GM23248 (cell line): ENCODE measurements around the gene ARHGAP35. TPM values are rescaled to one million over a fixed set of nuclear protein-coding genes. Genes with fewer than 3 reads are reported as not detected.

ENCODE experiments used
- DNase-seq: peaks from one replicate; pipeline ENCODE4 v3.0.0-alpha.2; 2015
- H2AFZ ChIP-seq: fragments of 200-600 bp; sonication (generic); 2 replicates; pipeline ENCODE4 v1.6.1; 2016; ENCODE audit warnings: antibody characterized with exemption
- H3F3A ChIP-seq: fragments of 200-600 bp; sonication (generic); 2 replicates; pipeline ENCODE4 v1.6.1; 2016; ENCODE audit warnings: mild to moderate bottlenecking, antibody characterized with exemption, mixed run types; ENCODE audit not compliant: insufficient read depth
- H3K27ac ChIP-seq: fragments of 200-600 bp; sonication (generic); 2 replicates; pipeline ENCODE4 v1.5.1; 2016; ENCODE audit warnings: mild to moderate bottlenecking
- H3K27me3 ChIP-seq: fragments of 200-600 bp; sonication (generic); replicated peaks from 2 replicates; pipeline ENCODE4 v1.6.1; 2016; ENCODE audit warnings: mild to moderate bottlenecking; ENCODE audit not compliant: insufficient read depth
- H3K36me3 ChIP-seq: fragments of 200-600 bp; sonication (generic); 2 replicates; pipeline ENCODE4 v1.6.1; 2016; ENCODE audit warnings: low read depth, mild to moderate bottlenecking
- H3K4me1 ChIP-seq: fragments of 200-600 bp; sonication (generic); 2 replicates; pipeline ENCODE4 v1.6.1; 2016; ENCODE audit warnings: mild to moderate bottlenecking; ENCODE audit not compliant: insufficient read depth
- H3K4me2 ChIP-seq: fragments of 200-600 bp; sonication (generic); one replicate; pipeline ENCODE4 v1.6.1; 2016; ENCODE audit warnings: mild to moderate bottlenecking; ENCODE audit not compliant: unreplicated experiment
- H3K4me3 ChIP-seq: fragments of 200-600 bp; sonication (generic); 2 replicates; pipeline ENCODE4 v1.5.1; 2016; ENCODE audit warnings: mild to moderate bottlenecking
- H3K79me2 ChIP-seq: fragments of 200-600 bp; sonication (generic); 2 replicates; pipeline ENCODE4 v1.6.1; 2016; ENCODE audit warnings: mild to moderate bottlenecking; ENCODE audit not compliant: insufficient read depth
- H3K9ac ChIP-seq: fragments of 200-600 bp; sonication (generic); 2 replicates; pipeline ENCODE4 v1.6.1; 2016; ENCODE audit warnings: mild to moderate bottlenecking
- H3K9me2 ChIP-seq: fragments of 200-600 bp; sonication (generic); 2 replicates; pipeline ENCODE4 v1.6.1; 2016; ENCODE audit warnings: mixed run types, mild to moderate bottlenecking, moderate library complexity; ENCODE audit not compliant: insufficient read depth
- H3K9me3 ChIP-seq: fragments of 200-600 bp; sonication (generic); one replicate; pipeline ENCODE4 v1.6.1; 2017; ENCODE audit warnings: low read depth
- H4K20me1 ChIP-seq: fragments of 200-600 bp; sonication (generic); 2 replicates; pipeline ENCODE4 v1.6.0; 2016; ENCODE audit not compliant: insufficient read depth
- EZH2 ChIP-seq: fragments of 200-600 bp; sonication (generic); IDR thresholded peaks from 2 replicates; pipeline ENCODE4 v1.6.1; 2018; ENCODE audit warnings: antibody characterized with exemption, mild to moderate bottlenecking; ENCODE audit not compliant: insufficient read depth, poor library complexity, severe bottlenecking
- EZH2phosphoT487 ChIP-seq: fragments of 200-600 bp; sonication (generic); IDR thresholded peaks from 2 replicates; pipeline ENCODE4 v1.6.1; 2018; ENCODE audit warnings: antibody characterized with exemption, moderate library complexity, mild to moderate bottlenecking, low read depth; ENCODE audit not compliant: insufficient read depth
- WGBS, 2 experiments: methylation state at CpG; one replicate each; pipeline ENCODE4 v1.1.6; 2015 to 2017; ENCODE audit warnings: low lambda C conversion rate in 2 of 2, low coverage in 1 of 2; ENCODE audit errors: missing lambda C conversion rate in 2 of 2; 5-methylcytosine and 5-hydroxymethylcytosine counted together
- in situ Hi-C: fragments of 300-500 bp; cut with MboI; formaldehyde crosslinking; loops from 2 replicates; pipeline ENCODE4 v1.15.0; 2020
- polyA plus RNA-seq: library from polyadenylated mRNA; unstranded; fragments of >200 nt; fragmentation: Nextera tagmentation; extraction: Ambion mirVana; gene quantifications from 2 replicates; pipeline ENCODE4 v1.2.1, GENCODE V29; 2016
- total RNA-seq: library from RNA; depleted of rRNA; stranded (reverse); fragments of >200 nt; shearing (Covaris generic); gene quantifications from 2 replicates; pipeline ENCODE4 v1.2.3, GENCODE V29; 2014

ARHGAP35 gene
- total and polyA plus RNA-seq, 2 experiments from 2014 or later: 13.5 to 35.2 TPM

GRCh38 chr19:46862503-46862834 lies 1.7 kb downstream of the ARHGAP35 start:
- H3K4me3 ChIP-seq: peak overlapping the region; percentile 80
- peak overlapping the region; percentile 80 for H3K4me2 ChIP-seq
- in situ Hi-C loops: no loop called here
- DNase-seq: peak; percentile 64
- H3K27me3 ChIP-seq: no peaks in the 10 kb centered on the region
- H3K36me3 ChIP-seq: no peaks in the 10 kb centered on the region; the same call in 1 of the 2 replicates
- peaks cover 77% of the 10 kb centered on the region for H3K79me2 ChIP-seq
- H3F3A ChIP-seq: peaks cover 50% of the 10 kb centered on the region
- peak overlapping the region; percentile 93 for H3K27ac ChIP-seq
- H3K4me1 ChIP-seq: peaks cover 43% of the 10 kb centered on the region
- WGBS, 2 experiments: 16 to 17% methylated on average over 9 of the region's 9 CpGs
- no peaks in the 10 kb centered on the region for H3K9me3 ChIP-seq
- peaks cover 13% of the 10 kb centered on the region; the same call in 1 of the 2 replicates for H4K20me1 ChIP-seq
- H3K9me2 ChIP-seq: no peaks in the 10 kb centered on the region
- H2AFZ ChIP-seq: no peak overlapping the region
- H3K9ac ChIP-seq: peak overlapping the region; percentile 94
- TF ChIP-seq EZH2: no peak
- no peak for TF ChIP-seq EZH2phosphoT487

GRCh38 chr19:46862974-46863632 lies 2.3 kb downstream of the ARHGAP35 start:
- TF ChIP-seq EZH2: no peak
- no peak for TF ChIP-seq EZH2phosphoT487
- Histone ChIP-seq H4K20me1 (peaks cover 13% of the 10 kb centered on the region; the same call in 1 of the 2 replicates), H2AFZ (no peak overlapping the region), H3K4me2 (peak overlapping the region; percentile 80), H3K4me1 (peaks cover 49% of the 10 kb centered on the region), H3K79me2 (peaks cover 77% of the 10 kb centered on the region), H3K9ac (peak overlapping the region; percentile 94), H3F3A (peaks cover 53% of the 10 kb centered on the region), H3K27me3 (no peaks in the 10 kb centered on the region), H3K27ac (peak overlapping the region; percentile 93), H3K36me3 (no peaks in the 10 kb centered on the region; the same call in 1 of the 2 replicates), H3K4me3 (peak overlapping the region; percentile 80), H3K9me3 (no peaks in the 10 kb centered on the region), H3K9me2 (no peaks in the 10 kb centered on the region)
- in situ Hi-C loops: no loop called here
- WGBS, 2 experiments: 60 to 72% methylated on average over 3 to 4 of the region's 4 CpGs
- peak; percentile 22 for DNase-seq

- Histone ChIP-seq H3K4me3 (peak overlapping the region; percentile 80), H3K4me1 (peaks cover 51% of the 10 kb centered on the region), H3K27ac (peak overlapping the region; percentile 93), H2AFZ (no peak overlapping the region), H3K4me2 (peak overlapping the region; percentile 80), H4K20me1 (peaks cover 13% of the 10 kb centered on the region; the same call in 1 of the 2 replicates), H3K79me2 (peaks cover 77% of the 10 kb centered on the region), H3K9ac (peak overlapping the region; percentile 94), H3K27me3 (no peaks in the 10 kb centered on the region), H3K9me2 (no peaks in the 10 kb centered on the region), H3K9me3 (no peaks in the 10 kb centered on the region), H3K36me3 (no peaks in the 10 kb centered on the region; the same call in 1 of the 2 replicates), H3F3A (peaks cover 54% of the 10 kb centered on the region)
- in situ Hi-C loops: no loop called here
- peak; percentile 47 for DNase-seq
- 33 to 35% methylated on average over 6 of the region's 6 CpGs for WGBS, 2 experiments
- TF ChIP-seq EZH2 (no peak), EZH2phosphoT487 (no peak)
These were observed 3.2 kb downstream of the ARHGAP35 start for GRCh38 chr19:46863818-46864629.

GRCh38 chr19:46866407-46867136 lies 5.8 kb downstream of the ARHGAP35 start:
- H3K9me2 ChIP-seq: no peaks in the 10 kb centered on the region
- no peak overlapping the region for H2AFZ ChIP-seq
- H3F3A ChIP-seq: peaks cover 43% of the 10 kb centered on the region
- H3K9ac ChIP-seq: no peak overlapping the region
- peaks cover 46% of the 10 kb centered on the region for H3K4me1 ChIP-seq
- H3K27ac ChIP-seq: peak overlapping the region; percentile 27
- no peaks in the 10 kb centered on the region for H3K9me3 ChIP-seq
- H3K79me2 ChIP-seq: peaks cover 100% of the 10 kb centered on the region
- TF ChIP-seq EZH2: no peak
- TF ChIP-seq EZH2phosphoT487: no peak
- H3K27me3 ChIP-seq: no peaks in the 10 kb centered on the region
- in situ Hi-C loops: no loop called here
- 42 to 47% methylated on average over 3 of the region's 3 CpGs for WGBS, 2 experiments
- no peaks in the 10 kb centered on the region; the same call in 1 of the 2 replicates for H3K36me3 ChIP-seq
- H3K4me3 ChIP-seq: peak overlapping the region; percentile 29
- H3K4me2 ChIP-seq: peak overlapping the region; percentile 69
- peak; percentile 26 for DNase-seq
- peaks cover 28% of the 10 kb centered on the region; the same call in 1 of the 2 replicates for H4K20me1 ChIP-seq
